Activated T-helper 17 cell treated with anti-CD3 and anti-CD28 coated beads, Interleukin-2, amount 50 U/mL, for 72 hours (primary cell): Measurements from ENCODE around the gene ZBTB45. TPM values are rescaled to one million over a fixed set of nuclear protein-coding genes. Genes with fewer than 3 reads are reported as not detected.
"Not testable (repeated sequence)": the region's sequence is repeated elsewhere in the genome, so short reads cannot be mapped to it uniquely, and the experiment has no call there.

Source experiments
- ATAC-seq: fragments of 150-1000 bp; cut with Tn5 transposase; replicated peaks from 2 replicates; pipeline ENCODE4 v1.10.0; 2021; ENCODE audit warnings: mild to moderate bottlenecking, moderate library complexity
- H3K27ac Mint-ChIP-seq: one replicate; pipeline ENCODE4 v1.8.0; 2022; ENCODE audit warnings: mixed read lengths
- H3K27me3 Mint-ChIP-seq: one replicate; pipeline ENCODE4 v1.8.0; 2022; ENCODE audit warnings: mixed read lengths
- H3K36me3 Mint-ChIP-seq: one replicate; pipeline ENCODE4 v1.8.0; 2022; ENCODE audit warnings: low read depth, mild to moderate bottlenecking, mixed read lengths
- H3K4me1 Mint-ChIP-seq: one replicate; pipeline ENCODE4 v1.8.0; 2022; ENCODE audit warnings: mixed read lengths
- H3K4me3 Mint-ChIP-seq: one replicate; pipeline ENCODE4 v1.8.0; 2022; ENCODE audit warnings: mild to moderate bottlenecking, mixed read lengths
- H3K9me3 Mint-ChIP-seq: one replicate; pipeline ENCODE4 v1.8.0; 2022; ENCODE audit warnings: mixed read lengths
- total RNA-seq, 2 donors: library from RNA; stranded (reverse); gene quantifications; one replicate each; pipeline ENCODE4 v1.2.3, GENCODE V29; 2022

The ZBTB45 gene
- total RNA-seq, 2 donors from 2014 or later = 11.0 to 14.3 TPM

GRCh38 chr19:58549664-58550361 is 30.2 kb upstream of the ZBTB45 start:
- no peaks in the 10 kb centered on the region for H3K9me3 Mint-ChIP-seq
- no peak overlapping the region for H3K4me3 Mint-ChIP-seq
- ATAC-seq = no peak
- no peak overlapping the region for H3K27ac Mint-ChIP-seq
- H3K4me1 Mint-ChIP-seq = peaks cover 37% of the 10 kb centered on the region
- no peaks in the 10 kb centered on the region for H3K27me3 Mint-ChIP-seq
- H3K36me3 Mint-ChIP-seq = peaks cover 100% of the 10 kb centered on the region

- Mint-ChIP-seq H3K36me3 (peaks cover 98% of the 10 kb centered on the region), H3K9me3 (no peaks in the 10 kb centered on the region), H3K4me1 (peaks cover 33% of the 10 kb centered on the region), H3K27ac (no peak overlapping the region), H3K27me3 (no peaks in the 10 kb centered on the region), H3K4me3 (no peak overlapping the region)
- no peak for ATAC-seq
Observed at GRCh38 chr19:58548859-58549663, 29.5 kb upstream of the ZBTB45 start.

GRCh38 chr19:58547323-58548312 is 28.0 kb upstream of the ZBTB45 start:
- Mint-ChIP-seq H3K27me3 (no peaks in the 10 kb centered on the region), H3K36me3 (peaks cover 90% of the 10 kb centered on the region), H3K27ac (no peak overlapping the region), H3K9me3 (no peaks in the 10 kb centered on the region), H3K4me1 (peaks cover 29% of the 10 kb centered on the region), H3K4me3 (peak overlapping the region; percentile 93)
- no peak for ATAC-seq

GRCh38 chr19:58546019-58546530 is 26.5 kb upstream of the ZBTB45 start:
- Mint-ChIP-seq H3K36me3 (peaks cover 75% of the 10 kb centered on the region), H3K4me3 (peak overlapping the region; percentile 93), H3K9me3 (no peaks in the 10 kb centered on the region), H3K4me1 (peaks cover 26% of the 10 kb centered on the region), H3K27ac (peak overlapping the region; percentile 91), H3K27me3 (no peaks in the 10 kb centered on the region)
- ATAC-seq = no peak

- no peak for ATAC-seq
- Mint-ChIP-seq H3K27ac (peak overlapping the region; percentile 91), H3K4me3 (peak overlapping the region; percentile 93), H3K36me3 (peaks cover 69% of the 10 kb centered on the region), H3K27me3 (no peaks in the 10 kb centered on the region), H3K4me1 (peaks cover 26% of the 10 kb centered on the region), H3K9me3 (no peaks in the 10 kb centered on the region)
Observed at GRCh38 chr19:58545286-58546018, 25.8 kb upstream of the ZBTB45 start.

- Mint-ChIP-seq H3K36me3 (peaks cover 62% of the 10 kb centered on the region), H3K9me3 (no peaks in the 10 kb centered on the region), H3K4me3 (peak overlapping the region; percentile 95), H3K27ac (peak overlapping the region; percentile 98), H3K27me3 (no peaks in the 10 kb centered on the region), H3K4me1 (peaks cover 26% of the 10 kb centered on the region)
- peak; percentile 41 for ATAC-seq
Observed at GRCh38 chr19:58544591-58545285, 25.1 kb upstream of the ZBTB45 start.

GRCh38 chr19:58543826-58544590 is 24.4 kb upstream of the ZBTB45 start, which contains the start of gene TRIM28:
TRIM28 (plus strand) TSS chr19:58544064; CDS start chr19:58544758, 694 bp downstream.
- peak within 1 kb of the TSS; percentile 98 for H3K27ac Mint-ChIP-seq
- peaks cover 26% of the 10 kb centered on the region for H3K4me1 Mint-ChIP-seq
- peaks cover 54% of the 10 kb centered on the region for H3K36me3 Mint-ChIP-seq
- ATAC-seq = peak; percentile 95
- H3K4me3 Mint-ChIP-seq = peak within 1 kb of the TSS; percentile 95
- H3K27me3 Mint-ChIP-seq = no peaks in the 10 kb centered on the region
- H3K9me3 Mint-ChIP-seq = no peaks in the 10 kb centered on the region

GRCh38 chr19:58542641-58543372 is 23.2 kb upstream of the ZBTB45 start:
- Mint-ChIP-seq H3K4me1 (peaks cover 25% of the 10 kb centered on the region), H3K36me3 (peaks cover 42% of the 10 kb centered on the region), H3K4me3 (peak overlapping the region; percentile 95), H3K27ac (peak overlapping the region; percentile 50)
- H3K27me3 Mint-ChIP-seq, H3K9me3 Mint-ChIP-seq, ATAC-seq: not testable (repeated sequence)

GRCh38 chr19:58539169-58539559 is 19.6 kb upstream of the ZBTB45 start:
- H3K27ac Mint-ChIP-seq = peak overlapping the region; percentile 68
- H3K9me3 Mint-ChIP-seq, H3K36me3 Mint-ChIP-seq, ATAC-seq, H3K27me3 Mint-ChIP-seq: not testable (repeated sequence)
- H3K4me3 Mint-ChIP-seq = peak overlapping the region; percentile 79
- peaks cover 11% of the 10 kb centered on the region for H3K4me1 Mint-ChIP-seq

GRCh38 chr19:58538257-58539168 is 18.9 kb upstream of the ZBTB45 start:
- peak; percentile 80 for ATAC-seq
- Mint-ChIP-seq H3K9me3 (no peaks in the 10 kb centered on the region), H3K27ac (peak overlapping the region; percentile 84), H3K27me3 (no peaks in the 10 kb centered on the region), H3K36me3 (peaks cover under 1% of the 10 kb centered on the region), H3K4me1 (peaks cover 5% of the 10 kb centered on the region), H3K4me3 (peak overlapping the region; percentile 79)
